Measurements from ENCODE around the gene IDE.

DNA sequence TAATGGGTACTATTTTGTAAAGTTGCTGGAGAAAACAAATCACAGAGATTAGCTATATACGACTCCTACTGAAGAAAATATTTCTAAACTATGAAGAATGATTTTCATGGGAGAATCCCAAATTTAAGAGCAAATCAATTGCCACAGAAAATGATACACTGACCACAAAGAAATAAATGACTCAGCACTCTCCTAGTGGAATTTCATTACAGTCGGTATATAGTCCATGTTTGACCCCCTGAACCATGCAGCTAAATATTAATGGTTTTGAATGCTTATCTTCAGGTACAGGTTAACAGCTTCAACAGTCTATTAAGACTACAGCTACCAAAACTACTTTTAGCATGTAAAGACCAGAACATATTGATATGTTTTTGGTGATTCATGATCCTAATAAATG lies 65.0 kb downstream of the IDE start:
- TF ChIP-seq, protein P1, sequence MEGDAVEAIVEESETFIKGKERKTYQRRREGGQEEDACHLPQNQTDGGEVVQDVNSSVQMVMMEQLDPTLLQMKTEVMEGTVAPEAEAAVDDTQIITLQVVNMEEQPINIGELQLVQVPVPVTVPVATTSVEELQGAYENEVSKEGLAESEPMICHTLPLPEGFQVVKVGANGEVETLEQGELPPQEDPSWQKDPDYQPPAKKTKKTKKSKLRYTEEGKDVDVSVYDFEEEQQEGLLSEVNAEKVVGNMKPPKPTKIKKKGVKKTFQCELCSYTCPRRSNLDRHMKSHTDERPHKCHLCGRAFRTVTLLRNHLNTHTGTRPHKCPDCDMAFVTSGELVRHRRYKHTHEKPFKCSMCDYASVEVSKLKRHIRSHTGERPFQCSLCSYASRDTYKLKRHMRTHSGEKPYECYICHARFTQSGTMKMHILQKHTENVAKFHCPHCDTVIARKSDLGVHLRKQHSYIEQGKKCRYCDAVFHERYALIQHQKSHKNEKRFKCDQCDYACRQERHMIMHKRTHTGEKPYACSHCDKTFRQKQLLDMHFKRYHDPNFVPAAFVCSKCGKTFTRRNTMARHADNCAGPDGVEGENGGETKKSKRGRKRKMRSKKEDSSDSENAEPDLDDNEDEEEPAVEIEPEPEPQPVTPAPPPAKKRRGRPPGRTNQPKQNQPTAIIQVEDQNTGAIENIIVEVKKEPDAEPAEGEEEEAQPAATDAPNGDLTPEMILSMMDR (IDR thresholded peaks at IDR 0.05) = no peak
- no peak for TF ChIP-seq POLR2A (IDR thresholded peaks at IDR 0.05)
